ACC112 (cell line): ENCODE data around the gene PHOX2B.
"Not testable (repeated sequence)": the region's sequence is repeated elsewhere in the genome, so short reads cannot be mapped to it uniquely, and the experiment has no call there.

Experiments used
- H2AFZ ChIP-seq: fragments of 200-600 bp; sonication (generic); one replicate; pipeline ENCODE4 v1.6.0; 2017; ENCODE audit warnings: antibody characterized with exemption, low read length; ENCODE audit not compliant: unreplicated experiment
- H3K27ac ChIP-seq: fragments of 200-600 bp; sonication (generic); 2 replicates; pipeline ENCODE4 v1.5.1; 2014; ENCODE audit warnings: low read depth, mild to moderate bottlenecking, antibody characterized with exemption, low read length, moderate library complexity
- H3K27me3 ChIP-seq: fragments of 200-600 bp; sonication (generic); 2 replicates; pipeline ENCODE4 v1.6.1; 2014; ENCODE audit warnings: mild to moderate bottlenecking, antibody characterized with exemption, low read length, moderate library complexity, mixed read lengths; ENCODE audit not compliant: insufficient read depth
- H3K36me3 ChIP-seq: fragments of 200-600 bp; sonication (generic); 2 replicates; pipeline ENCODE4 v1.6.1; 2016; ENCODE audit warnings: mild to moderate bottlenecking, antibody characterized with exemption, low read length, moderate library complexity, mixed read lengths; ENCODE audit not compliant: insufficient read depth
- H3K4me1 ChIP-seq: fragments of 200-600 bp; sonication (generic); one replicate; pipeline ENCODE4 v1.6.1; 2016; ENCODE audit warnings: low read length, mixed read lengths; ENCODE audit not compliant: insufficient read depth, unreplicated experiment, control insufficient read depth
- H3K4me3 ChIP-seq: fragments of 200-600 bp; sonication (generic); 2 replicates; pipeline ENCODE4 v1.5.1; 2014; ENCODE audit warnings: mild to moderate bottlenecking, low read depth, low read length
- H3K79me2 ChIP-seq: fragments of 200-600 bp; sonication (generic); one replicate; pipeline ENCODE4 v1.6.0; 2016; ENCODE audit warnings: low read length; ENCODE audit not compliant: control insufficient read depth, unreplicated experiment, insufficient read depth

The PHOX2B gene

DNA sequence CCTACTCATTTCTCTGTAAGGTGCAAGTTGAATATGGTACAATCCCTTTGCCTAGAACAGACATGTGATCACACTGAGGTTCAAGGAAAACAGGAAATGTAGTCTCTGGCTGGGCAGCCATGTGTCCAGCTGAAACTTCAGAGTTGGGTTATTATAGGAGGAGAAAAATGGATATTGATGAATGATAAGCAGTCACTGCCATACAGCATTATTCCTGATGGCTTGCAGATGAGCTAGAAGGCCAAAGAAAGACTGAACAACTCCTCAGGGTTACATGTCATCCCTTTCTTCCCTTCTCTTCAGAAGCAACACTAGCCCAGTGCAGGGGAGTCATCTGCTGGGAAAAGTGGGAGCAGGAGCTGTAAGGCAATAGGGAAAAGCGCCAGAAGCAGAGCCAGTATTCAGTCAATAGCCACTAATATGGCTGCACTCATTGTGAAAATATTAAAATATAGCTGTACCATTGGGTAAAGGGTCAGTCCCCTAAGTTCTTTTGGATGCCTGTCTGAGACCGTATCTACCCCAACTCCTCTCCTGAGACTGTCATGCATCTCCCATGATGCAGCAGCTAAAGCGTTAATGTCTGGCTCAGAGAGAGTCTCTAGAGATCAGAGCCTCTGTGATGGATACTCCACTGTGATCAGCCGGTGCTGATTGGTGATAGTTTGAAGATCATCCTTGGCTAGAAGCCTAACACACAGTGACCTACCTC, 20.5 kb downstream of the PHOX2B start:
- Histone ChIP-seq H3K27ac (no peak overlapping the region), H3K4me3 (no peak overlapping the region), H3K36me3 (no peaks in the 10 kb centered on the region), H2AFZ (no peak overlapping the region), H3K79me2 (no peaks in the 10 kb centered on the region), H3K4me1 (no peaks in the 10 kb centered on the region), H3K27me3 (peaks cover 40% of the 10 kb centered on the region)

GRCh38 chr4:41725254-41725653, 23.3 kb downstream of the PHOX2B start:
- H3K79me2 ChIP-seq, result no peaks in the 10 kb centered on the region
- no peaks in the 10 kb centered on the region for H3K36me3 ChIP-seq
- H3K27ac ChIP-seq, result no peak overlapping the region
- 0 out of 2 replicates have a peak, but pooled peaks cover 22% of the 10 kb centered on the region for H3K27me3 ChIP-seq
- no peaks in the 10 kb centered on the region for H3K4me1 ChIP-seq
- H2AFZ ChIP-seq, result no peak overlapping the region
- H3K4me3 ChIP-seq, result no peak overlapping the region

DNA sequence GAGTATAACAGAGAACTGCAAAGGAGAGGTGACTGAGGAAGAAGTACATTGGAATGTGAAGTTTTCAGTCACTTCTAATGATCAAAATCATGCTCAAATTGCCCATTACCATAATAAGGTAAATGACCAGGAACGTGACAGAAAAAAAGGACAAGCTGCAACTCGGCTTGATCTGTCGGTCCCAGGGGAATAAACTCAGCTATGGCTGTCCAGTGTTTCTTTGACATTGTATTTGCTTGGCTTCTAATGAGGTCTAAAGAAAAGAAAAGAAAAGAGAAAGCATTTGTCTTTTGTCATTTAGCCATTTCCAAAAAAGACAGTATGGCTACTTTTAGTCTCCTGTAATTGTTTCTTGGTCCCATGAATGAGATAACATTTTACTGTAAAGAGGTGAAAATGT, 25.2 kb downstream of the PHOX2B start:
- no peaks in the 10 kb centered on the region for H3K79me2 ChIP-seq
- 0 out of 2 replicates have a peak, but pooled peaks cover 12% of the 10 kb centered on the region for H3K27me3 ChIP-seq
- peaks cover 10% of the 10 kb centered on the region for H3K4me1 ChIP-seq
- no peak overlapping the region for H3K27ac ChIP-seq
- H3K36me3 ChIP-seq, result no peaks in the 10 kb centered on the region
- H3K4me3 ChIP-seq, result no peak overlapping the region
- no peak overlapping the region for H2AFZ ChIP-seq

DNA sequence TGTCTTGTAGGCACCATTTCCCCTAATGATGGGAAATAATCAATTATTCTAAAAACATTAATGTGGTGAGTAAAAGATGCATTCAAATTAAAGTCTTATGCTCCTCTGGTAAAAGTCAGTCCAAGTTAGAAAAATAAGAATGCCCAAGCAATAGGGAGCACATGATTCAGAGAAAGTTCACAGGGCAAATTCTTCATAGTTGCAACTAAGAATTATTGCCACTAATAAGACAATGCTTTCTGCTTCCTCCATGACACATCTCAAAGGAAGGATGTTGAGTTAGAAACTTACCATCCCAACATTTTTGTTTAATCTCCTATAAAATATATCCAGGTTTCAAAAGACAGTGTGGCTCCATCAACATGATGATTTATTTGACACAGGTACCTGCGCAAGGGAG, 26.3 kb downstream of the PHOX2B start:
- Histone ChIP-seq H3K4me1 (peaks cover 10% of the 10 kb centered on the region), H3K36me3 (no peaks in the 10 kb centered on the region), H3K4me3 (no peak overlapping the region), H3K27ac (no peak overlapping the region), H2AFZ (no peak overlapping the region), H3K79me2 (no peaks in the 10 kb centered on the region), H3K27me3 (0 out of 2 replicates have a peak, but pooled peaks cover 12% of the 10 kb centered on the region)

- H3K4me3 ChIP-seq, result no peak overlapping the region
- no peaks in the 10 kb centered on the region; the same call in none of the 2 replicates for H3K27me3 ChIP-seq
- no peaks in the 10 kb centered on the region for H3K36me3 ChIP-seq
- peak overlapping the region; percentile 58 for H3K27ac ChIP-seq
- no peak overlapping the region for H2AFZ ChIP-seq
- H3K79me2 ChIP-seq, result no peaks in the 10 kb centered on the region
- peaks cover 10% of the 10 kb centered on the region for H3K4me1 ChIP-seq
These were observed 29.1 kb downstream of the PHOX2B start for GRCh38 chr4:41719417-41719816.

DNA sequence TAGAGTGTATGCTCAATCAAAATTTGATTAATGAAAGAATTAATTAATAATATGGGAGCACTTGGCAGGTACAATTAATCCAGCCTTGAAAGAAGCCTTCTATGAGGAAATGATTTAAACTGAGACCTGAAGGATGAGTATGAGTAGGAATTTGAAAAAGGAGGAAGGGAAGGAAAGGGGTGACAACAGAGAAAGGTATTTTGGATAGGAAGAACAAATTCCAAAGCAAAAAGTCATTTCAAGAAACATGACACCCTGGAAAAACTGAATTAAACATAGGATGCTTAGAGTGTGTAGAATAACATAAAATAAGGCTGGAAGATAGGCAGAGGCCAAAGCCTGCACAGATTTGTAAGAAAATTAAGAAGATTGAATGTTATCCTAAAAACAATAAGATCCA, 29.6 kb downstream of the PHOX2B start:
- Histone ChIP-seq H3K4me3 (no peak overlapping the region), H3K36me3 (no peaks in the 10 kb centered on the region), H2AFZ (no peak overlapping the region), H3K4me1 (peaks cover 10% of the 10 kb centered on the region), H3K27ac (peak overlapping the region; percentile 58), H3K27me3 (no peaks in the 10 kb centered on the region; the same call in none of the 2 replicates), H3K79me2 (no peaks in the 10 kb centered on the region)

- H3K27ac ChIP-seq, result no peak overlapping the region
- H3K4me1 ChIP-seq, result peaks cover 10% of the 10 kb centered on the region
- no peak overlapping the region for H2AFZ ChIP-seq
- H3K4me3 ChIP-seq, result no peak overlapping the region
- H3K27me3 ChIP-seq, result no peaks in the 10 kb centered on the region; the same call in none of the 2 replicates
- H3K79me2 ChIP-seq, result no peaks in the 10 kb centered on the region
- no peaks in the 10 kb centered on the region for H3K36me3 ChIP-seq
These were observed 33.4 kb downstream of the PHOX2B start for GRCh38 chr4:41715155-41715554.

DNA sequence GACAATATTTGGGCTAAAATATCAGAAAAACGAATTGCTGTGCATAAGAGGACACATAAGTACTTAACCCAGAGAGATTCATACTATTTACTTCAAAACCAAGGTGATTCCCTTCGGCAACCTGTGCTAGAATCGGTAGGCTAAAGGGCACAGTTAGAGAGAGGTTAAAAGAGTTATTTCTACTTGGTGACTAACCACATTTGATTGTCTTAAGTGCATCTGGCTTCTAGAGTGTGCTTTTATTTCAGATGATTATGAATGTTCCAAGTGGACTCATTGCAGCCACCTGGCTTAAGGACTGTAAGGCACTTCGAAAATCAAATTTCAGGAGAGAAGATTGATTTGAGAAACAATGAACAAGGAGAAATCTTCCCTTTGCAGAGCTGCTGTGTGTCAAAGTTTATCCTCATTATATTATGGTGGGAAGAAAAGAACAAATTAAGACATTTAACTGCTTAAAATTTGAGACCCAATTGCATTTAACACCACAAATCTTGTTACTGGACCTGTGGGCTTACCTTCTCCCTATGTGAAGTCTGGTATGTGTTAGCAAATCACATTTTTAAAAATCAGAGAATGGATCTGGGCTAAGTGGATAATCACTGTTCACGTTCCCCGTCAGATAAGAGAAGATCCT, 34.0 kb downstream of the PHOX2B start:
- Histone ChIP-seq H3K36me3 (no peaks in the 10 kb centered on the region), H3K27me3 (no peaks in the 10 kb centered on the region; the same call in none of the 2 replicates), H2AFZ (no peak overlapping the region), H3K4me1 (peaks cover 4% of the 10 kb centered on the region), H3K27ac (no peak overlapping the region), H3K79me2 (no peaks in the 10 kb centered on the region), H3K4me3 (no peak overlapping the region)

- Histone ChIP-seq H3K27me3 (no peaks in the 10 kb centered on the region; the same call in none of the 2 replicates), H3K27ac (no peak overlapping the region), H2AFZ (no peak overlapping the region), H3K79me2 (no peaks in the 10 kb centered on the region), H3K36me3 (no peaks in the 10 kb centered on the region), H3K4me3 (no peak overlapping the region), H3K4me1 (no peaks in the 10 kb centered on the region)
These were observed 34.8 kb downstream of the PHOX2B start for GRCh38 chr4:41713768-41714167.

- H3K4me3 ChIP-seq, result no peak overlapping the region
- H3K27ac ChIP-seq, result no peak overlapping the region
- no peak overlapping the region for H2AFZ ChIP-seq
- no peaks in the 10 kb centered on the region for H3K36me3 ChIP-seq
- no peaks in the 10 kb centered on the region for H3K4me1 ChIP-seq
- no peaks in the 10 kb centered on the region; the same call in none of the 2 replicates for H3K27me3 ChIP-seq
- no peaks in the 10 kb centered on the region for H3K79me2 ChIP-seq
These were observed 36.1 kb downstream of the PHOX2B start for GRCh38 chr4:41712425-41712824.

- H3K79me2 ChIP-seq, H3K36me3 ChIP-seq, H2AFZ ChIP-seq, H3K4me1 ChIP-seq, H3K27me3 ChIP-seq, H3K27ac ChIP-seq, H3K4me3 ChIP-seq: not testable (repeated sequence)
These were observed 36.9 kb downstream of the PHOX2B start for GRCh38 chr4:41711654-41712053.
